ENCODE data around the gene SLC6A15.

SLC6A15 gene

GRCh38 chr12:84910549-84911241 lies 1.9 kb downstream of the SLC6A15 start:
- no peak for TF ChIP-seq ZFX (IDR thresholded peaks at IDR 0.05; ENCODE audit: borderline replicate concordance)
- TF ChIP-seq, protein P1, sequence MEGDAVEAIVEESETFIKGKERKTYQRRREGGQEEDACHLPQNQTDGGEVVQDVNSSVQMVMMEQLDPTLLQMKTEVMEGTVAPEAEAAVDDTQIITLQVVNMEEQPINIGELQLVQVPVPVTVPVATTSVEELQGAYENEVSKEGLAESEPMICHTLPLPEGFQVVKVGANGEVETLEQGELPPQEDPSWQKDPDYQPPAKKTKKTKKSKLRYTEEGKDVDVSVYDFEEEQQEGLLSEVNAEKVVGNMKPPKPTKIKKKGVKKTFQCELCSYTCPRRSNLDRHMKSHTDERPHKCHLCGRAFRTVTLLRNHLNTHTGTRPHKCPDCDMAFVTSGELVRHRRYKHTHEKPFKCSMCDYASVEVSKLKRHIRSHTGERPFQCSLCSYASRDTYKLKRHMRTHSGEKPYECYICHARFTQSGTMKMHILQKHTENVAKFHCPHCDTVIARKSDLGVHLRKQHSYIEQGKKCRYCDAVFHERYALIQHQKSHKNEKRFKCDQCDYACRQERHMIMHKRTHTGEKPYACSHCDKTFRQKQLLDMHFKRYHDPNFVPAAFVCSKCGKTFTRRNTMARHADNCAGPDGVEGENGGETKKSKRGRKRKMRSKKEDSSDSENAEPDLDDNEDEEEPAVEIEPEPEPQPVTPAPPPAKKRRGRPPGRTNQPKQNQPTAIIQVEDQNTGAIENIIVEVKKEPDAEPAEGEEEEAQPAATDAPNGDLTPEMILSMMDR (IDR thresholded peaks at IDR 0.05) = no peak
- H3K27ac ChIP-seq = no peak overlapping the region; the same call in 1 of the 2 replicates

DNA sequence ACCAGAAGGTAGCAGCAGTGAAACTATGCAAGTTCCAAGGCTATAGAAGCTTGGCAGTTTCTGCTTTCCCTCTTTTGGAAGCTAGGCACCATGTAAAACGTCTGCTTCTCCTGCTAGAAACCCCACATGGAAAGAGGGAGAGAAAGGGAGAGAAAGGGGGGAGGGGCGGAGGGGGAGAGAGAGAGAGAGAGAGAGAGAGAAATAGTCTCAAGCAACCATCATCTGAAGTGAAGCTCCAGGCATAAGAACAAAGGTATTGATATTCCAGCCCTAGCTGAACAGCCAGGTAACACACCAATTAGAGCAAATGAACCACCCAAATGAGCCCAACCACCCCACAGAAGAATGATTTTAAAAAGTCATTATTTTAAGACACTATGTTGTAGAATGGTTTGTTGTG lies 8.5 kb downstream of the SLC6A15 start:
- no peak overlapping the region for H3K27ac ChIP-seq
- TF ChIP-seq, protein P1 (IDR thresholded peaks at IDR 0.05) = no peak
- TF ChIP-seq ZFX (IDR thresholded peaks at IDR 0.05; ENCODE audit: borderline replicate concordance) = no peak

- no peak for TF ChIP-seq ZFX (IDR thresholded peaks at IDR 0.05; ENCODE audit: borderline replicate concordance)
- TF ChIP-seq, protein P1 (IDR thresholded peaks at IDR 0.05) = no peak
- no peak overlapping the region for H3K27ac ChIP-seq
Observed at GRCh38 chr12:84891106-84891838, 21.3 kb downstream of the SLC6A15 start.

GRCh38 chr12:84889818-84890217 lies 22.8 kb downstream of the SLC6A15 start:
- TF ChIP-seq ZFX (IDR thresholded peaks at IDR 0.05; ENCODE audit: borderline replicate concordance) = no peak
- TF ChIP-seq, protein P1 (IDR thresholded peaks at IDR 0.05) = no peak

DNA sequence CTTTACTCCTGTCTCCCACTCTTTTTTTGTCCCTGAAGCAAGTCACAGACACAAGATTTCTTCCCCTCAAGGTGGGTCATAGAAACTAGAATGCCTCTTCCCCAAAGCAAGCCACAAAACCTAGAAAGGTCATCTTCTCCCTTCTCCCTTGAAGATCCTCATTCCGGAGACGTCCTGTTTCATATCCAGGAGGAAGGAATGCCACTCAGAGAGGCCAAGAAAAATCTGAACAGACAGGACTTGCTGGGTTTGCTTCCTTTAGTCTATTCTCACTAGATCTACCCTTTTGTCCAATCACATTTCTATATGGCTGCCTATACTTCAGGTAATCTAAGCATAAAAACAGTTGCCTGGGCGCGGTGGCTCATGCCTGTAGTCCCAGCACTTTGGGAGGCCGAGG lies 23.7 kb downstream of the SLC6A15 start:
- no peak overlapping the region for H3K27ac ChIP-seq
- TF ChIP-seq, protein P1 (IDR thresholded peaks at IDR 0.05) = no peak
- no peak for TF ChIP-seq ZFX (IDR thresholded peaks at IDR 0.05; ENCODE audit: borderline replicate concordance)

More at GRCh38 chr12:84889818-84890217, 22.8 kb downstream of the SLC6A15 start:
- H3K27ac ChIP-seq = no peak overlapping the region

DNA sequence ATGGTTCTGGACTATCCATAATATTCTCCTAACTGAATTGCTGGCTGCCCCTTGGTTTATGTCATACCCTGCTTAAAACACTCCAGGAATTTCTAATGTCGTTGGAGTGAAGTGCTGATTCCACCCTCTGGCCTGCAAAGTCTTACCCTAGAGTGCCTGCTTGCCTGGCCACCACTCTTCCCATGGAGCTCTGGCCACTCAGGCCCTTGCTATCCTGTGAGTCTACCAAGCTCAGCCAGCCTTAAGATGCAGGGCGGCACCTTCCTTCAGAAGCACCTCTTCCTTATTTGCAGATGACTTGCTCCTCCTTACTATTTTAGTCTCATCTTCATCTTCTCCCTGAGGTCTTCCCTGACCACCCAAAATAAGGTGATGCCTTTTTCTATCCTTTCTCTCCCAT lies 35.3 kb downstream of the SLC6A15 start:
- H3K27ac ChIP-seq = no peak overlapping the region
- TF ChIP-seq ZFX (IDR thresholded peaks at IDR 0.05; ENCODE audit: borderline replicate concordance) = no peak
- TF ChIP-seq, protein P1 (IDR thresholded peaks at IDR 0.05) = no peak

DNA sequence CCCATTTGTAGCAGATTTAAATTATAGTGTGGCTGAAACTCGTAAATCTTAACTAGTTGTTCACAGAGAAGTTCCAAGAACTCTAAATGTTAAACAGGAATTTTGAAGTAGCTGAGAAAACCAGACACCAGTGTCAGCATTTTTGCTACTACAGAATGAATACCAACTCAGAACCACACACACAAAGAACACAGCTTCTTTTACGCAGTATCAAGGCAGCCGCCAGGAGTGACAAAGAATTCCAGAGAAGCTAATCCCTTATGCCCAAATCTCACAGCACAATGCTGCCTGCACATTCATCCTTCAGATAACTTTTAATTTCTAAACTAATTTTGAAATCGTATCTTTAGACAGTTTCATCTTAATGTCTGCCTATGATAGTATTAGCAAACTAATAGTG lies 37.4 kb downstream of the SLC6A15 start:
- no peak overlapping the region for H3K27ac ChIP-seq
- TF ChIP-seq, protein P1 (IDR thresholded peaks at IDR 0.05) = no peak
- TF ChIP-seq ZFX (IDR thresholded peaks at IDR 0.05; ENCODE audit: borderline replicate concordance) = no peak
